Smooth muscle cell (in vitro differentiated cells): Measurements from ENCODE around the gene WFDC5. TPM values are rescaled to one million over a fixed set of nuclear protein-coding genes. Genes with fewer than 3 reads are reported as not detected.

Source experiments
- DNase-seq: peaks from one replicate; lab custom pipeline; 2025; ENCODE audit not compliant: unreplicated experiment; lab: John Stamatoyannopoulos, UW
- H2AFZ ChIP-seq: fragments of 200-600 bp; sonication (generic); 2 replicates; pipeline ENCODE4 v1.6.0; 2016; ENCODE audit warnings: antibody characterized with exemption, low read depth, mild to moderate bottlenecking
- H3F3A ChIP-seq: fragments of 200-600 bp; sonication (generic); 2 replicates; pipeline ENCODE4 v1.6.0; 2017; ENCODE audit warnings: antibody characterized with exemption, low read depth
- H3K27ac ChIP-seq: fragments of 200-600 bp; sonication (generic); 2 replicates; pipeline ENCODE4 v1.5.1; 2016; ENCODE audit warnings: low read depth, mild to moderate bottlenecking
- H3K27me3 ChIP-seq: fragments of 200-600 bp; sonication (generic); 2 replicates; pipeline ENCODE4 v1.6.1; 2016; ENCODE audit warnings: low read depth, mild to moderate bottlenecking
- H3K36me3 ChIP-seq: fragments of 200-600 bp; sonication (generic); 2 replicates; pipeline ENCODE4 v1.5.1; 2016; ENCODE audit warnings: low read depth
- H3K4me1 ChIP-seq: fragments of 200-600 bp; sonication (generic); 2 replicates; pipeline ENCODE4 v1.5.1; 2016; ENCODE audit warnings: low read depth
- H3K4me2 ChIP-seq: fragments of 200-600 bp; sonication (generic); 2 replicates; pipeline ENCODE4 v1.6.0; 2016; ENCODE audit warnings: mild to moderate bottlenecking
- H3K4me3 ChIP-seq: fragments of 200-600 bp; sonication (generic); 2 replicates; pipeline ENCODE4 v1.5.1; 2016; ENCODE audit warnings: mild to moderate bottlenecking
- H3K79me2 ChIP-seq: fragments of 200-600 bp; sonication (generic); 2 replicates; pipeline ENCODE4 v1.6.0; 2016; ENCODE audit warnings: low read depth, mild to moderate bottlenecking
- H3K9ac ChIP-seq: fragments of 200-600 bp; sonication (generic); 2 replicates; pipeline ENCODE4 v1.6.0; 2016; ENCODE audit warnings: low read depth
- H3K9me3 ChIP-seq: fragments of 200-600 bp; sonication (generic); replicated peaks from 2 replicates; pipeline ENCODE4 v1.5.1; 2016; ENCODE audit warnings: low read depth
- H4K20me1 ChIP-seq: fragments of 200-600 bp; sonication (generic); 2 replicates; pipeline ENCODE4 v1.6.0; 2016; ENCODE audit warnings: low read depth
- WGBS: methylation state at CpG from one replicate; pipeline ENCODE4 v1.1.7; 2016; ENCODE audit warnings: low lambda C conversion rate; 5-methylcytosine and 5-hydroxymethylcytosine counted together
- polyA plus RNA-seq: library from polyadenylated mRNA; unstranded; fragments of >200 nt; fragmentation: Nextera tagmentation; extraction: Ambion mirVana; gene quantifications from 2 replicates; pipeline ENCODE4 v1.2.1, GENCODE V29; 2016
- total RNA-seq: library from RNA; depleted of rRNA; stranded (reverse); fragments of >200 nt; gene quantifications from 2 replicates; pipeline ENCODE4 v1.2.3, GENCODE V29; 2014
- TF ChIP-seq, protein P1 (sequence below): fragments of 200-600 bp; sonication (generic); IDR thresholded peaks from 2 replicates; pipeline ENCODE4 v1.5.1; 2017; ENCODE audit warnings: borderline replicate concordance, mild to moderate bottlenecking, antibody characterized with exemption; ENCODE audit not compliant: insufficient read depth, poor library complexity, severe bottlenecking

WFDC5 gene
- total and polyA plus RNA-seq, 2 experiments from 2014 or later = not detected

DNA sequence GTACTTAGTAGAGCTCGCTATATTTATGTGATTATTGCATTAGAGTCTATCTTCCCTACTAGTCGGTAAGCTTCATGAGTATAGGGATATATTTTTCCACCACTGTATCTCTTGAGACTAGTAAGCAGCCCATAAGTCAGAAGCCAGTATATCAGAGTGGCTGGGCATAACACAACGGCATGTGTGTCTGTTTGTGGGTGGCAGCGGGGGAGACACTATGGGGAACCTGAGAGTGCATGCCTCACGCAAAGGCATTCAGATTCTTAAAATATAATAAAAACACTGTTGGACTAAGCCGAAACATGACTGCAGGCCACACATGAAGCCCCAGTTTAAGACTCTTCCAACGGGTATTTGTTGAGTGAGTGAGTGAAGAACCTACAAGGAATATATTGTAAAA, 22.1 kb downstream of the WFDC5 start:
- Histone ChIP-seq H3K4me2 (no peak overlapping the region), H3K4me3 (no peak overlapping the region), H3K9me3 (no peaks in the 10 kb centered on the region), H2AFZ (no peak overlapping the region), H3K36me3 (no peaks in the 10 kb centered on the region), H3K4me1 (peaks cover 2% of the 10 kb centered on the region), H3K9ac (no peak overlapping the region), H3K27me3 (no peaks in the 10 kb centered on the region), H3K27ac (no peak overlapping the region), H3F3A (peaks cover 2% of the 10 kb centered on the region), H4K20me1 (no peaks in the 10 kb centered on the region), H3K79me2 (no peaks in the 10 kb centered on the region)
- DNase-seq = no peak
- WGBS = 77% methylated on average over 7 of the region's 7 CpGs
- TF ChIP-seq, protein P1, sequence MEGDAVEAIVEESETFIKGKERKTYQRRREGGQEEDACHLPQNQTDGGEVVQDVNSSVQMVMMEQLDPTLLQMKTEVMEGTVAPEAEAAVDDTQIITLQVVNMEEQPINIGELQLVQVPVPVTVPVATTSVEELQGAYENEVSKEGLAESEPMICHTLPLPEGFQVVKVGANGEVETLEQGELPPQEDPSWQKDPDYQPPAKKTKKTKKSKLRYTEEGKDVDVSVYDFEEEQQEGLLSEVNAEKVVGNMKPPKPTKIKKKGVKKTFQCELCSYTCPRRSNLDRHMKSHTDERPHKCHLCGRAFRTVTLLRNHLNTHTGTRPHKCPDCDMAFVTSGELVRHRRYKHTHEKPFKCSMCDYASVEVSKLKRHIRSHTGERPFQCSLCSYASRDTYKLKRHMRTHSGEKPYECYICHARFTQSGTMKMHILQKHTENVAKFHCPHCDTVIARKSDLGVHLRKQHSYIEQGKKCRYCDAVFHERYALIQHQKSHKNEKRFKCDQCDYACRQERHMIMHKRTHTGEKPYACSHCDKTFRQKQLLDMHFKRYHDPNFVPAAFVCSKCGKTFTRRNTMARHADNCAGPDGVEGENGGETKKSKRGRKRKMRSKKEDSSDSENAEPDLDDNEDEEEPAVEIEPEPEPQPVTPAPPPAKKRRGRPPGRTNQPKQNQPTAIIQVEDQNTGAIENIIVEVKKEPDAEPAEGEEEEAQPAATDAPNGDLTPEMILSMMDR = no peak

DNA sequence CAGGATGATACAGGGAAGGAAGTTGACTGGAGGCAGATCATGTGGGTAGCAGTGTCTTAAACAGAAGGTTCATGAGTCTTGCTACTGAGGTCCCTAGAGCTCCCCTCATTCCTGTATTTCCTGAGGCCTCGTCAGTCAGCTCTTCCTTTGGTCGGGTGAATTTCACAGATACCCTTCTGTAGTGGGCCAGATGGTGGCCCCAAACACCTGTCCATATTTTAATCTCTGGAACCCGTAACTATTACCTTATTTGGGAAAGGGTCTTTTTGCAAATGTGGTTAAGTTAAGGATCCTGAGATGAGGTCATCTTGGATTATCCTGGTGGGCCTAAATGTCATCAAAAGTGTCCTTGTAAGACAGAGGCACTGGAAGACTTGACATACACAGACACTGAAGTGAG, 23.6 kb downstream of the WFDC5 start:
- H3K9me3 ChIP-seq = no peaks in the 10 kb centered on the region
- peaks cover 8% of the 10 kb centered on the region for H3K4me1 ChIP-seq
- no peak overlapping the region for H3K27ac ChIP-seq
- no peaks in the 10 kb centered on the region for H3K79me2 ChIP-seq
- no peak overlapping the region for H3K4me3 ChIP-seq
- H3K36me3 ChIP-seq = no peaks in the 10 kb centered on the region
- H3K4me2 ChIP-seq = no peak overlapping the region
- no peak for DNase-seq
- no peaks in the 10 kb centered on the region for H3K27me3 ChIP-seq
- WGBS = 92% methylated on average over 3 of the region's 3 CpGs
- TF ChIP-seq, protein P1 = no peak
- H2AFZ ChIP-seq = no peak overlapping the region
- no peaks in the 10 kb centered on the region for H4K20me1 ChIP-seq
- H3F3A ChIP-seq = peaks cover 8% of the 10 kb centered on the region
- H3K9ac ChIP-seq = no peak overlapping the region

DNA sequence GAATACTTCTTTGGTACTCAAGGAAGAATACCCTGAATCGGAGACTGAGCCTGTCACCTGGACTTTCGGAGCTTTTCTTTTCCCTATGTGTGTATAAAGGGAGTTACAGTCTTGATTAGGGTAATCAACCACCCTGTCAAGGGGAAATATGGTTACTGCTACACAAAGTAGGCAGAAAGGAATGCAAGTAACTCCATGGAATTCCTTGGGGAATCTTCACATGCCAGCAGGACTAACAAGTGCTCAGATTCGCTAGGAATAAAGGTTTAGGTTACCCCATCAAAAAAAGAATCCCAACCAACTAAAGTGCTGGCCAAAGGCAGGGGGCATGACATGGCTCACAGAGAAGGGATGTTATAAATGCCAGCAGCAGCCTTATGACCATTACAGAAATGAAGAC, 24.5 kb downstream of the WFDC5 start:
- Histone ChIP-seq H3K4me2 (no peak overlapping the region), H3K4me1 (peaks cover 8% of the 10 kb centered on the region), H3K9ac (no peak overlapping the region), H3F3A (peaks cover 8% of the 10 kb centered on the region), H3K4me3 (no peak overlapping the region), H3K79me2 (no peaks in the 10 kb centered on the region), H2AFZ (no peak overlapping the region), H3K36me3 (no peaks in the 10 kb centered on the region), H3K27me3 (no peaks in the 10 kb centered on the region), H4K20me1 (no peaks in the 10 kb centered on the region), H3K9me3 (no peaks in the 10 kb centered on the region), H3K27ac (no peak overlapping the region)
- no peak for DNase-seq
- TF ChIP-seq, protein P1 = no peak
- WGBS = 89% methylated on average over 3 of the region's 3 CpGs

DNA sequence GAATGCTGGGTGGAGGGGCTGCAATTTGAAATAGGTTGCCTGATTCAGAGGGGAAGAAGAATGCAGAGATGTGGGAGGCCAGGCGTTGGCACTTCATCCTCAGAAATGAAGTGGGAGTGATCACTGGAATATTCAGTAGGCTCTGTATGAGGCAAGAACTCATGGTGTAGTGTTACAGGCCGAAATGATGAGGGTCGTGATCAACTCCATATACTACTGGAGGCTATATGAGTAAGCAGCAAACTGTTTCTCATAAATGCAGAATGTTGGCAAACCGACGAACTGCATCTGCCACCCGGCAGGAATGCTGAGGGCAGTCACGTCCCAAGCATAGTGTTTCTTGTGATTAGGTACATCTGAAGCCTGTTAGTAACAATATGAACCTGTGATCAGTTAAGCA, 26.7 kb downstream of the WFDC5 start:
- DNase-seq = no peak
- H2AFZ ChIP-seq = no peak overlapping the region
- peak overlapping the region; percentile 80 for H3K27ac ChIP-seq
- no peaks in the 10 kb centered on the region for H3K27me3 ChIP-seq
- H3K9me3 ChIP-seq = no peaks in the 10 kb centered on the region
- no peak overlapping the region for H3K4me3 ChIP-seq
- H3K4me1 ChIP-seq = peaks cover 8% of the 10 kb centered on the region
- H3F3A ChIP-seq = peaks cover 8% of the 10 kb centered on the region
- H3K79me2 ChIP-seq = no peaks in the 10 kb centered on the region
- 8% methylated on average over 7 of the region's 7 CpGs for WGBS
- H3K36me3 ChIP-seq = no peaks in the 10 kb centered on the region
- TF ChIP-seq, protein P1 = no peak
- H4K20me1 ChIP-seq = no peaks in the 10 kb centered on the region
- H3K4me2 ChIP-seq = peak overlapping the region; percentile 71
- H3K9ac ChIP-seq = peak overlapping the region; percentile 27
